ENCODE data around the gene SHISA9. TPM values are rescaled to one million over a fixed set of nuclear protein-coding genes. Genes with fewer than 3 reads are reported as not detected.
A peak's percentile ranks its signal among the peaks of the same experiment; 100 is the strongest.

The SHISA9 gene
- total and polyA plus RNA-seq, 8 donors = 0.12 to 1.3 (median 0.37) TPM; not detected in 1

GRCh38 chr16:13063457-13063856, 162.1 kb downstream of the SHISA9 start:
- no peaks in the 10 kb centered on the region for H3K36me3 ChIP-seq
- no peaks in the 10 kb centered on the region for H3K27me3 ChIP-seq
- no peak for ATAC-seq
- intact Hi-C loops (cut with DNase I) = no loop called here
- no peak for FAIRE-seq
- H3K27ac ChIP-seq = no peak overlapping the region
- H3K9me3 ChIP-seq = no peaks in the 10 kb centered on the region
- no peak overlapping the region for H3K4me3 ChIP-seq
- 90% methylated on average over 10 of the region's 10 CpGs for WGBS, 2 donors
- no peak for TF ChIP-seq CTCF (IDR thresholded peaks at IDR 0.05)
- no peaks in the 10 kb centered on the region for H3K4me1 ChIP-seq
- no peak for DNase-seq

GRCh38 chr16:13064821-13065220, 163.4 kb downstream of the SHISA9 start:
- DNase-seq (no peak), ATAC-seq (no peak), FAIRE-seq (no peak)
- H3K4me3 ChIP-seq = no peak overlapping the region
- H3K4me1 ChIP-seq = no peaks in the 10 kb centered on the region
- no peaks in the 10 kb centered on the region for H3K27me3 ChIP-seq
- no peak overlapping the region for H3K27ac ChIP-seq
- intact Hi-C loops (cut with DNase I) = no loop called here
- WGBS, 2 donors = 44 to 65% methylated on average over 1 of the region's 1 CpG
- no peaks in the 10 kb centered on the region for H3K36me3 ChIP-seq
- H3K9me3 ChIP-seq = no peaks in the 10 kb centered on the region
- no peak for TF ChIP-seq CTCF (IDR thresholded peaks at IDR 0.05)

- Histone ChIP-seq H3K9me3 (no peaks in the 10 kb centered on the region), H3K27ac (no peak overlapping the region), H3K4me1 (no peaks in the 10 kb centered on the region), H3K27me3 (no peaks in the 10 kb centered on the region), H3K4me3 (no peak overlapping the region), H3K36me3 (no peaks in the 10 kb centered on the region)
- 92 to 93% methylated on average over 7 of the region's 7 CpGs for WGBS, 2 donors
- ATAC-seq (no peak), DNase-seq (no peak), FAIRE-seq (no peak)
- intact Hi-C loops (cut with DNase I) = no loop called here
- no peak for TF ChIP-seq CTCF (IDR thresholded peaks at IDR 0.05)
Measured at GRCh38 chr16:13067648-13068047, 166.2 kb downstream of the SHISA9 start.

GRCh38 chr16:13068912-13069583, 167.7 kb downstream of the SHISA9 start:
- Histone ChIP-seq H3K4me1 (no peaks in the 10 kb centered on the region), H3K27me3 (no peaks in the 10 kb centered on the region), H3K4me3 (no peak overlapping the region), H3K27ac (no peak overlapping the region), H3K9me3 (no peaks in the 10 kb centered on the region), H3K36me3 (no peaks in the 10 kb centered on the region)
- TF ChIP-seq CTCF (IDR thresholded peaks at IDR 0.05) = no peak
- ATAC-seq (no peak), FAIRE-seq (no peak), DNase-seq (no peak)
- 87 to 92% methylated on average over 8 of the region's 8 CpGs for WGBS, 2 donors
- intact Hi-C loops (cut with DNase I) = no loop called here

- 12 to 13% methylated on average over 9 of the region's 9 CpGs for WGBS, 2 donors
Measured at GRCh38 chr16:13070268-13070667, 168.9 kb downstream of the SHISA9 start.

More at GRCh38 chr16:13070268-13070667, 168.9 kb downstream of the SHISA9 start:
- no peaks in the 10 kb centered on the region for H3K27me3 ChIP-seq
- no peak for FAIRE-seq
- H3K27ac ChIP-seq = no peak overlapping the region
- H3K36me3 ChIP-seq = no peaks in the 10 kb centered on the region
- no peaks in the 10 kb centered on the region for H3K9me3 ChIP-seq
- TF ChIP-seq CTCF (IDR thresholded peaks at IDR 0.05) = no peak
- intact Hi-C loops (cut with DNase I) = no loop called here
- peak; percentile 26 to 71 (median 47) for ATAC-seq
- no peaks in the 10 kb centered on the region for H3K4me1 ChIP-seq
- DNase-seq = peak in 3 of 6 donors; percentile 7 to 38 (median 23)
- H3K4me3 ChIP-seq = no peak overlapping the region
